Epithelial cell of esophagus (primary cell): Measurements from ENCODE around the gene ANG.

Experiments used
- DNase-seq: peaks from one replicate; pipeline ENCODE4 v3.0.0; 2010; ENCODE audit warnings: low read depth
- H3K4me3 ChIP-seq: 2 replicates; pipeline ENCODE4 v1.5.1; 2011; ENCODE audit warnings: mild to moderate bottlenecking, low read length, control low read depth
- TF ChIP-seq, protein P1 (sequence below): IDR thresholded peaks from 2 replicates; pipeline ENCODE4 v1.5.1; 2011; ENCODE audit warnings: low read depth, mild to moderate bottlenecking, low read length, control low read depth, inconsistent platforms; ENCODE audit not compliant: insufficient read depth; ENCODE audit errors: missing control alignments

ANG gene

DNA sequence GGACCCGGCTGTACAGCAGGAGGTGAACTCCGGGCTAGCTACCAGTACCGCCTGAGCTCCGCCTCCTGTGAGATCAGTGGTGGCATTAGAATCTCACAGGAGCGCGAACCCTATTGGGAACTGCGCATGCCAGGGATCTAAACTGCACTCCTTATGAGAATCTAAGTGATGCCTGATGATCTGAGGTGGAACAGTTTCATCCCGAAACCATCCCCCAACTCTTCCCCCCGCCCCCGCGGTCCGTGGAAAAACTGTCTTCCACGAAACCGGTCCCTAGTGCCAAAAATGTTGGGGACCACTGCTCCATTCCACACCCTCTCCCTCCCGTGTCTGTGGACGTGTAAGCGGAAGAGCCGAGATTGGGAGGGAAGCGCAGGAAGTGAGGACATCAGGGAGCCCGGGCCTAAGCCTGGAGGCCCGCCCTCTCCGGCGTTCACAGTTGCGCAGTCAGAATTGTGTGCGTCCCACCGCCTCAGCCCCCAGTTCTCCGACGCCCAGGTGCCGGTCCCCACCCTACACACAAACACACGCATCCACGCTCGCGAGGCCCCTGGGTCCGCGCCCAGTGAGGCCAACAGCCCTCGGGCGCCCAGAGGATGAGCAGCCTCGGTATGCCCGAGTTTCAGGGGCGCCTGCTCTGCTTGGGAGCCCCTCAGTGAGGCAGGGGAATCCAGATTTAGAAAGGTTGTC is 6.0 kb upstream of the ANG start:
- TF ChIP-seq, protein P1, sequence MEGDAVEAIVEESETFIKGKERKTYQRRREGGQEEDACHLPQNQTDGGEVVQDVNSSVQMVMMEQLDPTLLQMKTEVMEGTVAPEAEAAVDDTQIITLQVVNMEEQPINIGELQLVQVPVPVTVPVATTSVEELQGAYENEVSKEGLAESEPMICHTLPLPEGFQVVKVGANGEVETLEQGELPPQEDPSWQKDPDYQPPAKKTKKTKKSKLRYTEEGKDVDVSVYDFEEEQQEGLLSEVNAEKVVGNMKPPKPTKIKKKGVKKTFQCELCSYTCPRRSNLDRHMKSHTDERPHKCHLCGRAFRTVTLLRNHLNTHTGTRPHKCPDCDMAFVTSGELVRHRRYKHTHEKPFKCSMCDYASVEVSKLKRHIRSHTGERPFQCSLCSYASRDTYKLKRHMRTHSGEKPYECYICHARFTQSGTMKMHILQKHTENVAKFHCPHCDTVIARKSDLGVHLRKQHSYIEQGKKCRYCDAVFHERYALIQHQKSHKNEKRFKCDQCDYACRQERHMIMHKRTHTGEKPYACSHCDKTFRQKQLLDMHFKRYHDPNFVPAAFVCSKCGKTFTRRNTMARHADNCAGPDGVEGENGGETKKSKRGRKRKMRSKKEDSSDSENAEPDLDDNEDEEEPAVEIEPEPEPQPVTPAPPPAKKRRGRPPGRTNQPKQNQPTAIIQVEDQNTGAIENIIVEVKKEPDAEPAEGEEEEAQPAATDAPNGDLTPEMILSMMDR = no peak
- peak; percentile 94 for DNase-seq
- H3K4me3 ChIP-seq = peak overlapping the region; percentile 71

DNA sequence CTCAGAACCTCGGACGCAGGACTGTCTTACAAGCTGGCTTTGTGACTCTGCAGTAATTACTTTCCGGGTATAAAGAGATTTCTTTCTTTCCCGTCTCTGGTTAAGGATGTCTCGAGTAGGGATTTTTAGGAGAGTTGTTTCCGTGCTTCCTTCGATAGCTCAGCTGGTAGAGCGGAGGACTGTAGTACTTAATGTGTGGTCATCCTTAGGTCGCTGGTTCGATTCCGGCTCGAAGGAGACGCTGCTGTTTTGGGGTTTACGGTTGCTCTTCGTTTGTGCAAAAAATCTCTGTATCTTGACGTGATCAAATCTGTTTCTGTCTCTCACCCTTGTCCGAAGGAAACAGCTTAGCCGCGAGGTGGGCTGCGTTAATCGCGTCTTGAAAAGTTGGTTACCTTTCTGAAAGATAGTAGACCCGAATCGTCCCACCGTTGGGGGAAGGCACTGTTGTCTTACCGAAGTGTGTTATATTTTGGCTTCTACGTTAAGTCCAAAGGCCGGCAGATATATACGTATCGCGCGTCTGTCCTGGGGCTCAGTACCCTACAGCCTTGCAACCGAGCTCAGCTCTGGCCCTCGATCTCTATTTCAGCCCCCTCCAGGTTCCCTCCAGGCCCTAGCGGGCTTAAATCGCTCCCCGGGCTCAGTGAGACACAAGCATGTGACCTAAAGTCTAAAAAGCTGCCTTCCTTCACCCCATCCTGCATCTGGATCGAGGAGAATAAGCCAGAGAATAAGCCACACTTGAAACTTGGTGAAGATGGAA is 5.3 kb upstream of the ANG start:
- TF ChIP-seq, protein P1 = no peak
- peak; percentile 90 for DNase-seq
- H3K4me3 ChIP-seq = peak overlapping the region; percentile 71

DNA sequence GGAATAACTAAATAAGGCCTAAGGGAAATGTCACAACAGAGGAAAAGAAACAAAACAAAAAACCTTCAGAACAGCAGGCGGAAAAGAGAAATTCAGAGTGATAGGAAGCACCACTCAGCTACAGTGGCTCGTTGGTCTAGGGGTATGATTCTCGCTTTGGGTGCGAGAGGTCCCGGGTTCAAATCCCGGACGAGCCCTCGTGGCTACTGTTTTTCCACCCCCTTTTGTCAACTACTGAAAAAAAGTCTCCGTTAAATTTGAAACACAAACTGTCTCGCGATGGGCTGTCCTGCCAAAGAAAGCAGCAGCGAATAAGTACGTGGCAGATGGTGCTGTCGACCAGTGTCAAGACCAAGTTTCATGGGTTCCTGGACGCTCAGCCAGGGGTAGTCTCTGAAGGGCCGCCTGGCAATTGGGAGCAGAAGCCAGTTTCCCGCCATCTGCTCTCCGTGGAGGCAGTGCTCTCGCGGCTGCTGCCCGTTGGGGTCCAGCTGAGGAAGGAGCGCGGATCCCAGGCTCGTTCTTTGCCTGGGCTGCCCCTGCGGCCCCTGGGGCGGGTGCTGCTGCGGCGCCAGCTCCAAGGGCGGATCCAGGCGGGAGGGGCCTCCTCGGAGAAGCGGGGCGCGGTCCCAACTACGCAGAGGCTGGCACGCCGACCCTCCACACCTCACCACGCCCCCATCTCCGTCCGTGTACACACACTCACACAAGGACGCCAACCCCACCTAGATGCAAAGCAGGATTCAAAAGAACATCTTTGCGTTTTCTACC is 4.5 kb upstream of the ANG start, which contains the start of gene RNASE4:
Gene RNASE4 (plus strand): TSS at position 670 of the 771 bp plus-strand sequence. CDS start 14,812 bp downstream, outside the sequence.
- peak within 1 kb of the TSS; percentile 71 for H3K4me3 ChIP-seq
- TF ChIP-seq, protein P1 = no peak
- DNase-seq = peak; percentile 85

DNA sequence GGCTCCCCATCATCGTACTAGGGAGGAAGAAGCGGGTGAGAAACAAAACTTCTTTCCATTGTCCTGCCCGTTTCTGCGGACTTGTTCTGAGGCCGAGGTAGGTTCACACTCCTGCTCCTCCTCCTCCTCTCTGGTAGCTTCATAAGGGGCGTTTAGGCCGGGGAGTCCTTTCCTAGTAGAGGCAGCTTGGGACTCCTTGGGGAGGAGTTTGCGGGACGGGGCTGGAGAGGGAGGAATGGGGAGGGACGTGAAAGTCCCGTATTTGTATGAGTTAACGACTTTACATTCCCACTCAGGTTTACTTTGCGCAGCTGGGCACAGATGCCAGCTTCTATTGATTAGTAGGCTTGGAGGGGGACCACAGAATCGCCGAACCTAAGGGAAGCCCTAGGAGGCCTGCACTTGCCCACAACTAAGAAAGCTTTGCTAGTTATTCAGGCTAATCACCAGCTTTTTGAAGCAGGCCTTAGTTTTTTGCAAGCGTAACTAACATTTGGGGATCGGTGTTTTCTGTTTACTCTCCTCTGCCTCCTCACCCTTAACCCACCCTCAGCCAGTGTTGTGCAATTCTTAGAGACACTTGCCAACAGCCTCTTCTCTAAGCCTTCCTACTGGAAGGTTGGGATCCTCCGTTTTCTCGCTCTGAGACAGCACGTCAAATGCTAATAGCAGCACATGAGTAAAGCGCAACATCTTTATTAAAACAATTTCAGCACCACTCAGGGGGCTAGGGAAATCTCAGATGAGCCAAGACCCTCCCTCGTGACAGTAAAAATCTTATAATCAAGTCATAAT is 3.7 kb upstream of the ANG start:
- peak; percentile 45 for DNase-seq
- TF ChIP-seq, protein P1 = no peak
- peak overlapping the region; percentile 71 for H3K4me3 ChIP-seq

DNA sequence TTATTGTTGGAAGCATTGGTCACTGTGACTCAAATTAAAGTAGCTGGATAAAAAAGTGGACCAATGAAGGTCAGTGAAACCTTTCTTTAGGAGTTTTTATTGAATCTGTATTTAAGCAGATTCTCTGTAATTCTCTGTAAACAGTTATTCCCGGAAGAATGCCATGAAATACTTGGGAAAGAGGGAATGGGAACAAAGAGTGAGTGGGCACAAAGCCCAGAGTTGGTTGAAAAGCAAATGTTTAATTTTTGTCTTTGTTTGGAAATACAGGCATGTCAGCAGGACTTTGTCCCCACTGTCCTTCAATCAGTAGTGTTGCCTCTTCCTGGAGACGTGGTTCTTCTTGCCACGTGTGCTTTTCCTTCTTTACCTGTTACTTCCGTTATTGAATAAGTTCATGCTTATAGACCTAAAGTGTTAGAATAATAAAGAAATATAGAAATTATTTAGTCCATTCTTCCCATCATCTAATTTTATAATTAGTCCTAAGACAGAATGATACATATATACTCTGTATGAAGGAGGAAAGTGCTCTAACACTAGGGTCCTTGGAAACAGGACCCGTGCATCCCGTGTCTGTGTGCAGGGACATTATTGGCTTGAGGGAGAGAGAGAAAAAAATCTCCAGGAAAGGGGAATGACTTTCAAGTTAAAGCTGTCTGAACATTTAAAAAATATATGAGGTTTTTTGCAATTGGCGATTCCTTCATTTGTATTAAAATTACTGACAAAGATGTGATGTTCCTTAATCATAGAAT is 2.0 kb upstream of the ANG start:
- H3K4me3 ChIP-seq = no peak overlapping the region
- TF ChIP-seq, protein P1 = no peak
- DNase-seq = no peak
